HL-60 (cell line): Measurements from ENCODE around the gene TEX28.

Experiments used
- CTCF ChIP-seq: IDR thresholded peaks from one replicate; pipeline ENCODE4 v1.5.1; 2011; ENCODE audit warnings: low read length, control low read depth, inconsistent platforms; ENCODE audit not compliant: insufficient read depth
- GABPA ChIP-seq: IDR thresholded peaks from 2 replicates; pipeline ENCODE4 v1.6.1; 2012; ENCODE audit warnings: low read depth
- POLR2AphosphoS5 ChIP-seq: IDR thresholded peaks from 2 replicates; pipeline ENCODE4 v1.6.1; 2012; ENCODE audit warnings: low read depth
- REST ChIP-seq: IDR thresholded peaks from 2 replicates; pipeline ENCODE4 v1.6.1; 2012; ENCODE audit warnings: low read depth; ENCODE audit not compliant: insufficient replicate concordance
- SPI1 ChIP-seq: IDR thresholded peaks from 2 replicates; pipeline ENCODE4 v1.6.1; 2012; ENCODE audit warnings: low read depth, mild to moderate bottlenecking, borderline replicate concordance

GRCh38 chrX:154296731-154297130 lies 1.8 kb upstream of the TEX28 start:
- TF ChIP-seq CTCF (no peak), POLR2AphosphoS5 (no peak), REST (no peak), GABPA (no peak), SPI1 (no peak)
